MCF 10A (cell line): ENCODE results near the gene AUH. TPM values are rescaled to one million over a fixed set of nuclear protein-coding genes. Genes with fewer than 3 reads are reported as not detected.

Experiments
- BruUV-seq: library from RNA; stranded (reverse); fragments of 400-500 nt; replicated peaks from 2 replicates; lab custom pipeline; 2021; lab: Mats Ljungman, UMichigan
- CTCF ChIA-PET: fragments of 300-600 bp; sonication (Branson Sonifier 250); formaldehyde crosslinking; extraction: SDS; loops from one replicate; lab custom pipeline; 2021; ENCODE audit warnings: antibody characterized with exemption, inconsistent platforms; lab: Yijun Ruan, JAX
- POLR2A ChIA-PET: fragments of 300-600, 350-650 bp; sonication (Branson Sonifier 250); formaldehyde crosslinking; extraction: SDS; loops from one replicate; lab custom pipeline; 2020; ENCODE audit warnings: antibody characterized with exemption, inconsistent platforms; lab: Yijun Ruan, JAX
- DNase-seq: peaks from one replicate; pipeline ENCODE4 v3.0.0-alpha.2; 2018; ENCODE audit not compliant: unreplicated experiment
- H3K27ac Mint-ChIP-seq: one replicate; pipeline ENCODE4 v1.8.0; 2022; ENCODE audit warnings: mild to moderate bottlenecking, low read depth, mixed read lengths; ENCODE audit not compliant: unreplicated experiment
- H3K27me3 Mint-ChIP-seq: one replicate; pipeline ENCODE4 v1.8.0; 2022; ENCODE audit warnings: mixed read lengths; ENCODE audit not compliant: insufficient read depth, unreplicated experiment
- H3K36me3 Mint-ChIP-seq: one replicate; pipeline ENCODE4 v1.8.0; 2022; ENCODE audit warnings: mild to moderate bottlenecking, moderate library complexity, mixed read lengths; ENCODE audit not compliant: insufficient read depth, unreplicated experiment
- H3K4me1 Mint-ChIP-seq: one replicate; pipeline ENCODE4 v1.8.0; 2022; ENCODE audit warnings: mixed read lengths; ENCODE audit not compliant: insufficient read depth, unreplicated experiment
- H3K4me3 Mint-ChIP-seq: one replicate; pipeline ENCODE4 v1.8.0; 2022; ENCODE audit warnings: mild to moderate bottlenecking, moderate library complexity, mixed read lengths; ENCODE audit not compliant: unreplicated experiment
- H3K9me3 Mint-ChIP-seq: one replicate; pipeline ENCODE4 v1.8.0; 2022; ENCODE audit warnings: mixed read lengths; ENCODE audit not compliant: unreplicated experiment
- intact Hi-C: fragments of 100-400 bp; cut with micrococcal nuclease; formaldehyde crosslinking; loops from 2 replicates; pipeline ENCODE4 v1.14.1; 2022
- total RNA-seq: library from RNA; stranded (reverse); gene quantifications from 2 replicates; pipeline ENCODE4 v1.2.3, GENCODE V29; 2022
- TF ChIP-seq, protein P1 (sequence below): fragments of 200-600 bp; IDR thresholded peaks from one replicate; pipeline ENCODE4 v1.8.0; 2022; ENCODE audit warnings: antibody characterized with exemption, mild to moderate bottlenecking; ENCODE audit not compliant: unreplicated experiment

The AUH gene
- total RNA-seq, 1 experiment from 2014 or later: 20.9 TPM

DNA sequence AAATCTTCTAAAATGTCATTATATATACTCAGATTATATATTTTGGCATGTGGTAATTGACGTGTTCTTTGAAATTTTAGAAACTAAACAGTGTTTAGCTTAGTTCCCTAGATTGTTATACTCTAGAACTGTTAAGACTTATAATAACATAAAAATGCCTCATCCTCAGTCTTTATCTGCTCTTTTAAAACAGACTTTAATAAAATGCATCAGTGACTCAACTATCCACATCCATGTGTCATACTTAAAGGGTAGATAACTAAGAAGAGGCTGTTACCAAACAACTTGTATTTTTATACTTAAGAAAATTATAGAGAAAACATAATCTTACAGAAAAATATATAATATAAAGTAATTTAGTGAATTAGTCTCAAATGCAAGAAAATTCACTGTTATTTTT is 46.8 kb upstream of the AUH start:
- ChIA-PET CTCF (interaction anchor here (0.6 kb wide), 2 partner anchors 318 to 493 kb away, joined by 3 read pairs; no protein-coding TSS in a partner anchor), POLR2A (no interaction called here)
- TF ChIP-seq, protein P1, sequence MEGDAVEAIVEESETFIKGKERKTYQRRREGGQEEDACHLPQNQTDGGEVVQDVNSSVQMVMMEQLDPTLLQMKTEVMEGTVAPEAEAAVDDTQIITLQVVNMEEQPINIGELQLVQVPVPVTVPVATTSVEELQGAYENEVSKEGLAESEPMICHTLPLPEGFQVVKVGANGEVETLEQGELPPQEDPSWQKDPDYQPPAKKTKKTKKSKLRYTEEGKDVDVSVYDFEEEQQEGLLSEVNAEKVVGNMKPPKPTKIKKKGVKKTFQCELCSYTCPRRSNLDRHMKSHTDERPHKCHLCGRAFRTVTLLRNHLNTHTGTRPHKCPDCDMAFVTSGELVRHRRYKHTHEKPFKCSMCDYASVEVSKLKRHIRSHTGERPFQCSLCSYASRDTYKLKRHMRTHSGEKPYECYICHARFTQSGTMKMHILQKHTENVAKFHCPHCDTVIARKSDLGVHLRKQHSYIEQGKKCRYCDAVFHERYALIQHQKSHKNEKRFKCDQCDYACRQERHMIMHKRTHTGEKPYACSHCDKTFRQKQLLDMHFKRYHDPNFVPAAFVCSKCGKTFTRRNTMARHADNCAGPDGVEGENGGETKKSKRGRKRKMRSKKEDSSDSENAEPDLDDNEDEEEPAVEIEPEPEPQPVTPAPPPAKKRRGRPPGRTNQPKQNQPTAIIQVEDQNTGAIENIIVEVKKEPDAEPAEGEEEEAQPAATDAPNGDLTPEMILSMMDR: no peak
- Mint-ChIP-seq H3K27me3 (no peaks in the 10 kb centered on the region), H3K4me3 (no peak overlapping the region), H3K4me1 (peaks cover 17% of the 10 kb centered on the region), H3K36me3 (peaks cover 100% of the 10 kb centered on the region), H3K9me3 (no peaks in the 10 kb centered on the region), H3K27ac (no peak overlapping the region)
- no peak for DNase-seq
- BruUV-seq: no TSS peak
- intact Hi-C loops: no loop called here

DNA sequence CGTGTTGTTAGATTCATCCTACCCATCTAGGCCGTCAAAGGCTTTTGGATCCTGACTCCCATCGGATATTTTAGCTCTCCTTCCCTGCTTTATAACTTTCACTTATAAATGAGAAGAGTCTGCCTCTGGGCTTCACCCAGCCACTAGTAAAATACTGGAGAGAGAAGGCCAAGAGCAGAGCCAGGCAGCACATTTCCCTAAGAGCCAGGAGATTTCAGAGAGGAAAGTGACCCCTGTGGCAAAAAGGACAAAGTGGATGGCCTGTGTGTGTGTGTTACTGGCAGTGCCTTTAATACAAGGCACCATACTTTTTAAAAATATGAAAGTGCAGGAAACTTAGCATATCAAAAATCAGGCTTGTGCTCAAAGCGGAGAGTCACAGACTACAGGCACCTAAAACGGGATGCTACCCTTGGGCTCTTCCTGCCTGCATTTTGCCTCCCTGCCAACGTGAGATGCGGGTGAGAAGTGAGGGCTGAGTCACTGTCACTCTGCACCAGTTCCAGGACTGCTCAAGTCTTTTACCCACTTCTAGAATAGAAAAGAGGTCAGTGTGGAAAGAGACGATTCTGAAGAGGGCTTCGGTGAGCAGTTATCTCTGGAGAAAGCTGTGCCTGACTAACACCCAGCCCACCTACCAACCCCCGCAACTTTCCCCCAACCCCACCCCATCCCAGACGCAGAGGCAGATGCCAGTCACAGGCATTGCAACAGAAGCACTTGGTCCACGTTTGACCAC is 46.0 kb upstream of the AUH start:
- BruUV-seq: no TSS peak
- TF ChIP-seq, protein P1: no peak
- peaks cover 100% of the 10 kb centered on the region for H3K36me3 Mint-ChIP-seq
- intact Hi-C loops: no loop called here
- no peak overlapping the region for H3K27ac Mint-ChIP-seq
- ChIA-PET CTCF (interaction anchor here (0.9 kb wide), 1 partner anchor 9 kb away, joined by 4 read pairs; no protein-coding TSS in a partner anchor), POLR2A (interaction anchor here (0.6 to 0.7 kb wide), 3 partner anchors 8 to 260 kb away, joined by 3 to 6 read pairs (median 3); no protein-coding TSS in a partner anchor)
- H3K9me3 Mint-ChIP-seq: no peaks in the 10 kb centered on the region
- peak; percentile 41 for DNase-seq
- H3K27me3 Mint-ChIP-seq: no peaks in the 10 kb centered on the region
- H3K4me3 Mint-ChIP-seq: no peak overlapping the region
- peaks cover 16% of the 10 kb centered on the region for H3K4me1 Mint-ChIP-seq

DNA sequence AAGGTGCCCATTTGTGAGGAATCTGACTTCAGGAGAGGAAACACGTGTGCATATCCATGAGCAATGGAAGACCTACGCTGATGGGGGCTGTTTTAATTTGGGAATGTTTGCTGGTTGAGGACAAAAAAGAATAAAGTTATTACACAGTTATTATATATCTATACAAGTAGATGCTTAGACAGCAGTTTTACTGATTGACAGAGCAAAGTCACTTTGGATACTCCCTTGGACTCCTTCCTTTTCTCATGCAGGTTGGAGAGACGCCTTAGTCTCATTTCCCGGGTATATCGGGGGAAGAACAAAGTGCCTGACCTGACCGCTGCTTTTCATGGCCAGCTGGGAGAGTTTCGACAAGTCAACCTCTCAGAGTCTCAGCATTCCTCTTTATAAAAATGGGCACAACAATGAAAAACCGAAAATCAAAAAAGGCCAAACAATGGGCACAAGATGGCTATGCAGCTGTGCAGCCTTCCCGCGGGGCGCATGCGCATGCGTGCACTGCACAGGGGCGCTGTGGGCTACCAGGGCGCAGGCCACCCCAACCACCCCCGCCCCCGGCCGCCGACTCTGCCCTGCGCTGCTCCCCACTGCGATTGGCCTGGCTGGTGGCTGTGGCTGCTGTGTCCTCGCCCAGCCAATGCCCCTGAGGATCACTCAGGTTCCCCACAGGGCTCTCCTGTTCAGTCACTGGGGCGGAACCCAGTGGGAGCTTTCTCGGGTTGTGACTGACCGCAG is 43.8 kb upstream of the AUH start:
- Mint-ChIP-seq H3K27me3 (no peaks in the 10 kb centered on the region), H3K4me1 (peaks cover 12% of the 10 kb centered on the region), H3K9me3 (no peaks in the 10 kb centered on the region), H3K4me3 (no peak overlapping the region), H3K36me3 (peaks cover 83% of the 10 kb centered on the region), H3K27ac (no peak overlapping the region)
- TF ChIP-seq, protein P1: no peak
- CTCF ChIA-PET: interaction anchor here (0.6 to 0.9 kb wide), 3 partner anchors 16 to 583 kb away, joined by 3 to 4 read pairs (median 3); no protein-coding TSS in a partner anchor
- POLR2A ChIA-PET: interaction anchor here (0.6 to 1.6 kb wide), 6 partner anchors 9 to 746 kb away, joined by 3 to 6 read pairs (median 3); no protein-coding TSS in a partner anchor
- DNase-seq: no peak
- no TSS peak for BruUV-seq
- intact Hi-C loops: no loop called here
